Type B pancreatic cell (in vitro differentiated cells): ENCODE data around the gene GPC6. TPM values are rescaled to one million over a fixed set of nuclear protein-coding genes. Genes with fewer than 3 reads are reported as not detected.

Source experiments
- DNase-seq: peaks from one replicate; pipeline ENCODE4 v3.0.0; 2021; ENCODE audit warnings: mixed read lengths; ENCODE audit not compliant: unreplicated experiment; ENCODE audit errors: extremely low spot score
- H3K27ac Mint-ChIP-seq: 2 replicates; pipeline ENCODE4 v1.8.0; 2021; ENCODE audit warnings: mild to moderate bottlenecking, mixed read lengths
- H3K27me3 Mint-ChIP-seq: 2 replicates; pipeline ENCODE4 v1.8.0; 2021; ENCODE audit warnings: mixed read lengths
- H3K36me3 Mint-ChIP-seq: 2 replicates; pipeline ENCODE4 v1.8.0; 2021; ENCODE audit warnings: mixed read lengths
- H3K4me1 Mint-ChIP-seq: one replicate; pipeline ENCODE4 v1.8.0; 2021; ENCODE audit warnings: mixed read lengths; ENCODE audit not compliant: unreplicated experiment
- H3K4me3 Mint-ChIP-seq: 2 replicates; pipeline ENCODE4 v1.8.0; 2021; ENCODE audit warnings: mild to moderate bottlenecking, mixed read lengths
- H3K9me3 Mint-ChIP-seq: 2 replicates; pipeline ENCODE4 v1.8.0; 2021; ENCODE audit warnings: mixed read lengths
- total RNA-seq: library from RNA; stranded (reverse); gene quantifications from 2 replicates; pipeline ENCODE4 v1.2.1, GENCODE V29; 2021; ENCODE audit warnings: low replicate concordance
- TF ChIP-seq, protein P1 (sequence below): fragments of 200-600 bp; sonication (generic); conservative IDR thresholded peaks from 2 replicates; pipeline ENCODE4 v1.5.0; 2021; ENCODE audit warnings: antibody characterized with exemption, mild to moderate bottlenecking

GPC6 gene
- total RNA-seq, 1 donor from 2014 or later, result 30.5 TPM

DNA sequence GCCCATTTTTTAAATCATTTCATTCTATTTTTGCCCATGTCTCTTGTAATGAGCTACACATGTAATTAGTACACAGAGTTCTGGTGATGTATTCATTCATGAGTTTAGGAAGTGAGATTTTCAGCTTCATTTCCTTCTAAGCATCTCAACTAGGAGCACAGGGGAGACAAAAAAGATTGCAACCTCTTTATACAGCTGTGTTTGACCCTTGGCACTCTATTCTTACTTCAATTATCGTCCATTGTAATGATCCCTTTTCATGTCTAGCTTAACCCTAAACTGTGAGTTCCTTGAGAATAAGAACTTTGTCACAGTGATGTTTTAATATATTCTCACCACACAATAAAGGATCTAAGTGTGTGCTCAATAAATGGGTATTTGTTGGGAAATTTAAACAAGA lies 67.1 kb downstream of the GPC6 start:
- no peak overlapping the region for H3K4me3 Mint-ChIP-seq
- no peak overlapping the region for H3K27ac Mint-ChIP-seq
- no peaks in the 10 kb centered on the region for H3K36me3 Mint-ChIP-seq
- peaks cover 6% of the 10 kb centered on the region for H3K9me3 Mint-ChIP-seq
- peaks cover 10% of the 10 kb centered on the region for H3K4me1 Mint-ChIP-seq
- no peak for DNase-seq
- TF ChIP-seq, protein P1, sequence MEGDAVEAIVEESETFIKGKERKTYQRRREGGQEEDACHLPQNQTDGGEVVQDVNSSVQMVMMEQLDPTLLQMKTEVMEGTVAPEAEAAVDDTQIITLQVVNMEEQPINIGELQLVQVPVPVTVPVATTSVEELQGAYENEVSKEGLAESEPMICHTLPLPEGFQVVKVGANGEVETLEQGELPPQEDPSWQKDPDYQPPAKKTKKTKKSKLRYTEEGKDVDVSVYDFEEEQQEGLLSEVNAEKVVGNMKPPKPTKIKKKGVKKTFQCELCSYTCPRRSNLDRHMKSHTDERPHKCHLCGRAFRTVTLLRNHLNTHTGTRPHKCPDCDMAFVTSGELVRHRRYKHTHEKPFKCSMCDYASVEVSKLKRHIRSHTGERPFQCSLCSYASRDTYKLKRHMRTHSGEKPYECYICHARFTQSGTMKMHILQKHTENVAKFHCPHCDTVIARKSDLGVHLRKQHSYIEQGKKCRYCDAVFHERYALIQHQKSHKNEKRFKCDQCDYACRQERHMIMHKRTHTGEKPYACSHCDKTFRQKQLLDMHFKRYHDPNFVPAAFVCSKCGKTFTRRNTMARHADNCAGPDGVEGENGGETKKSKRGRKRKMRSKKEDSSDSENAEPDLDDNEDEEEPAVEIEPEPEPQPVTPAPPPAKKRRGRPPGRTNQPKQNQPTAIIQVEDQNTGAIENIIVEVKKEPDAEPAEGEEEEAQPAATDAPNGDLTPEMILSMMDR, result no peak
- no peaks in the 10 kb centered on the region for H3K27me3 Mint-ChIP-seq

DNA sequence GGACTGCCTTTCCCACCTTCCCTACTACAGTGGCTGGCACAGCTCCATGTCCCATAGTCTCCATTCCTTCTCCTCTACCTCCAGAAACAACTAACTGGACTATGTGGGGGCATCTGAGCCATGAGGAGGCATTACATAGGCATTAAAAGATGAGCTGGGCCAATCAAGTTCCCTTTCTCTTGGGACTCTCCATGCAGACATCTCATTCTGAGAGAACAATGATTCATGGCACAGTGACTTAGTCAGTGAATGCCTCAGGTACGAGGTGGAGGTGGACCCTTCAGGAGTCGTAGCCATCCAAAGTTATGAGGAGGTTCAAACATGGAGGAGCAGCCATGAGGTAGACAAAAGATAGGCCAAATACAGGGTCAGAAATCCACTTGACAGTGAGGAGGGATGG lies 70.0 kb downstream of the GPC6 start:
- Mint-ChIP-seq H3K4me3 (no peak overlapping the region), H3K27ac (no peak overlapping the region), H3K27me3 (no peaks in the 10 kb centered on the region), H3K9me3 (peaks cover 6% of the 10 kb centered on the region), H3K36me3 (no peaks in the 10 kb centered on the region), H3K4me1 (no peaks in the 10 kb centered on the region)
- DNase-seq, result no peak
- TF ChIP-seq, protein P1, result no peak

DNA sequence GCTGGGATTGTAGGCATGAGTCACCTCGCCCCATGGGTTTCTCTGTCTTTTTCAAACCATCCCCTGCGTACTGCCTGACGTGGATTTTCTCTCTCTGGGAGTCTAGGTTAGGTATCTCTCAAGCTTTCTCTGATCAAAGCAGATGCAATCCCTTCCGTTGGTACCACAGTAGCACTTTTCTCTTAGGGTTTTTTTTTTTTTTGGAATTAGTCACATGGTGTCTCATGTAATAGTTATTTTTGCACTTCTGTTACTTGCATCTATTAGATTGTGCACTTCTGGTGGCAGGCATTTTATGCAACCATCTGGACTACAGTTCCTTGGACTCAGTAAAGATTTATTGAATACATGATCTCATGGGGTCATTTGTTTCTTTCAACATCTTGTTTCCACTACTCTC lies 72.1 kb downstream of the GPC6 start:
- Mint-ChIP-seq H3K4me1 (no peaks in the 10 kb centered on the region), H3K36me3 (no peaks in the 10 kb centered on the region)

DNA sequence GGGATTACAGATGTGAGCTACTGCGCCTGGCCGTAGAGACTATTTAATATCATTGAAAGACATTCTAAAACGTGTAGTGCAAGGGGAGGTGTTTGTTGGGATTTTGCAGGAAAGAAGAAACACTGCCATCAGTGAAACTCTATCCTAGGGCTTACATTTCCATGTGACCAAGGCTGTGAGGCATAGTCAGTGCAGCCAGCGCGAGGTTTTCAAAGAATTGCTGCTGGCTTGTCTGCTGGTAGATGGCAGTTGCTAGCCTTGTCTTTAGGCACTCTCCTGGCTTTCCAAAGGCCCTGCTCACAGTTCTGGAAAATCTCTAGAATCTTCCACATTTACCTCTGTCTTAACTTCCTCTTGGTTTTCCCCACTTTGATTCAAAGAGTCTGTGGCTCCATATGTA lies 77.5 kb downstream of the GPC6 start:
- no peaks in the 10 kb centered on the region for H3K27me3 Mint-ChIP-seq
- H3K36me3 Mint-ChIP-seq, result no peaks in the 10 kb centered on the region
- no peak for DNase-seq
- no peak overlapping the region for H3K4me3 Mint-ChIP-seq
- H3K27ac Mint-ChIP-seq, result no peak overlapping the region
- peaks cover 3% of the 10 kb centered on the region for H3K4me1 Mint-ChIP-seq
- TF ChIP-seq, protein P1, result no peak
- no peaks in the 10 kb centered on the region for H3K9me3 Mint-ChIP-seq

More for the DNA sequence above, 72.1 kb downstream of the GPC6 start:
- Mint-ChIP-seq H3K4me3 (no peak overlapping the region), H3K27ac (no peak overlapping the region), H3K27me3 (no peaks in the 10 kb centered on the region), H3K9me3 (peaks cover 6% of the 10 kb centered on the region)
- DNase-seq, result no peak
- TF ChIP-seq, protein P1, result no peak

DNA sequence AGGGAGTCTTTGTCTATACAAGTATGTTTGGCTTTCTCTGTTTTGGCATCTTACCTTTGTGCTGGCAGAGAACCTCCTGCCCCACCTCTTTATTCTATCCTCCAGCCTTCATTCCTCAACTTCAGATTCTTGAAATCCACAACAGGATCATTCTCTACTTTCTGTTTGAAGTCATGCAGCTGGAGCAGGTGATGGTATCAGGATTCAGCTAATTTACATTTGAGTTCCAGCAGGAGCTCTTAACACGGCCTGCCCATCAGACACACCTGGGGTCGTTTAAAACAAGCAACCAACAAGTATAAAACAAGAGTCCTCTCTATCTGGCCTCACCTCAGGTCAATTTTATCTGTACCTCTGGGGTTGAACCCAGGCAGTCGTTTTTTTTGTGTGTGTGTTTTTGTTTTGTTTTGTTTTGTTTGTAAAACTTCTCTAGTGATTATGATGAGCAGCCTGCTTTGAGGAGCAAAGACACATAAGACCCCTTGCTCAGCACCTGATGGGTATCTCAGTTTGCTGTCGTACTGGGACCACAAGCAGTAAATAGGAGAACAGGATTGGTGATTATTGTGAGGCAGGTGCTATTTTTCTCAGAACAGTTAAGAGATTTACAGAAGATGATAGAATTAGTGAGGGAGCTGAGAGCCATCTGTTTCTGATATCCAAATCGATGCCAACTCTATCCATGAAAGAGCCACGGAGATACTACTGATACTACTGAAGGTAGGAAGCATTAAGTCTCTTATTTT lies 78.4 kb downstream of the GPC6 start:
- H3K27me3 Mint-ChIP-seq, result no peaks in the 10 kb centered on the region
- no peak overlapping the region for H3K27ac Mint-ChIP-seq
- H3K36me3 Mint-ChIP-seq, result no peaks in the 10 kb centered on the region
- H3K9me3 Mint-ChIP-seq, result peaks cover 5% of the 10 kb centered on the region
- TF ChIP-seq, protein P1, result no peak
- H3K4me1 Mint-ChIP-seq, result peaks cover 10% of the 10 kb centered on the region
- no peak overlapping the region for H3K4me3 Mint-ChIP-seq
- DNase-seq, result no peak
